GM19193 (cell line): Measurements from ENCODE around the gene IL1RAPL2.

Experiments
- POLR2A ChIP-seq: IDR thresholded peaks from 4 replicates; pipeline ENCODE4 v1.6.1; 2011; ENCODE audit not compliant: insufficient read depth, insufficient read length; ENCODE audit errors: extremely low read depth

The IL1RAPL2 gene

DNA sequence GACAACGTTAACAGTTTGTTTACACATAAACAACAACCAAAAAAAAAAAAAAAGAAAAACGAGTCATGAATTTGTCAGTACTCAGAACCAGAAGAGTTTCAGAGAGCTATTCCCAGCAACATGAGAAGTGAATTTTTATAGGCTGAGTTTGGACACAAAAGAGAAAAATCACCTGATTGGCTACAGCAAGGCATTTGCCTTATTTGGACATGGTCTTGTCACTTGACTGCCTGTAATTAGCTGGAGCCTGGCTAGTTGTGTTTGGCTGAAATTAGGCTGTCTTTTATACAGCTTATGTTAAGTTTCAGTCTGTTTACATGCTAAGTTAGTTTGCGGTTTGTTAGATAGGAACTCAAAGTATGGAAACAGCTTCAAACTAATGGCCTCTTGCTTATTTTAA is 655.4 kb downstream of the IL1RAPL2 start:
- no peak for TF ChIP-seq POLR2A

DNA sequence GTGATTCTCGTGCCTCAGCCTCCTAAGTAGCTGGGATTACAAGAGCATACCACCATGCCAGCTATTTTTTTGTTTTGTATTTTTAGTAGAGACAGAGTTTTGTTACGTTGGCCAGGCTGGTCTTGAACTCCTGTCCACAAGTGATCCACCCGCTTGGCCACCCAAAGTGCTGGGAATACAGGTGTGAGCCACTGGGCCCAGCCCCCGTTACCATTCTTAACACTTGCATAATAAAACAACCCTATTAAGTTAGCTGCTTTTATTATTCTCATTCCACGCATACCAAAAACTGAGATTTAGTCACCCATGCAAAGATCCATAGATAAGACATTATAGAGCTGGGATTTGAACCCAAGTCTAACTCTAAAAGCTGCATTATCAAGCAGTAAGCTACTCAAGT is 660.5 kb downstream of the IL1RAPL2 start:
- TF ChIP-seq POLR2A = no peak

DNA sequence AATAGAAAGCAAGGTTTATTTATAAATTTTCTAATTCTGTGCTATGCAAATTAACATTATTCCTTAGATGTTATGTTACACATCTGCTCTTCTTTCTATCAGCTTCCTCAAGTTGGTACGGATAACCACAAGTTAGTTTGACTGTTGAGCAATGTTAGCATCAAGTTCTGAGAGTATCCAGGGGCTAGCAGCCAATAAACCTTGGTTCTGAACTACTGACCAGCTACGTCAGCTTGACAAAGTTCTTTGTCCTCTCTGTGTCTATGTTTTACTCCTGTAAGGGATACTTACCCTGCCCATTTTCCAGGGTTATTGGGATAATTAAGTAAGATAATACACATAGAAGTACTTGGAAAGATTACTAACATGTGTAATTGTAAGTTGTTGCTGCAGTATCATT is 662.6 kb downstream of the IL1RAPL2 start:
- no peak for TF ChIP-seq POLR2A

DNA sequence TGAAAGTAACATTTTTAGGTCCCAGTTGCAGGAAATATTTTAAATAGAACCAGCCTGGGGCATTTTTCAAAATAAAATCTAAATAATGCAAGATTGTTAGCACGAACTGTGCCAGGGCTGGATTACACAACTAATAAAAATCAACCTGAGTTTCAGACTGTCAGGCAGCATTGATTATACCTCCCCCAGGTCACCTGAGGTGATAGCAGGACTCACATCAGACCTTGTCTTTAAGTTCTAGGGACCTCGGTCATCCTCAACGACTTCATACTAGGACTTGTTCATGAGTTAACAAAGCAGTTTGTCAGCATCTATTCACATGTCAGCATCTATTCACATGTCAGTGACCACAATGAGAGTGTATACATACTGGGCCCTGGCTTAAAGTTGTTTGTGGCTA is 663.1 kb downstream of the IL1RAPL2 start:
- no peak for TF ChIP-seq POLR2A

GRCh38 chrX:105241056-105241455 is 675.1 kb downstream of the IL1RAPL2 start:
- no peak for TF ChIP-seq POLR2A

GRCh38 chrX:105260291-105261043 is 694.5 kb downstream of the IL1RAPL2 start:
- TF ChIP-seq POLR2A = no peak

GRCh38 chrX:105263171-105263570 is 697.2 kb downstream of the IL1RAPL2 start:
- no peak for TF ChIP-seq POLR2A

- no peak for TF ChIP-seq POLR2A
Observed at GRCh38 chrX:105263801-105264200, 697.8 kb downstream of the IL1RAPL2 start.

GRCh38 chrX:105265093-105265492 is 699.1 kb downstream of the IL1RAPL2 start:
- no peak for TF ChIP-seq POLR2A

DNA sequence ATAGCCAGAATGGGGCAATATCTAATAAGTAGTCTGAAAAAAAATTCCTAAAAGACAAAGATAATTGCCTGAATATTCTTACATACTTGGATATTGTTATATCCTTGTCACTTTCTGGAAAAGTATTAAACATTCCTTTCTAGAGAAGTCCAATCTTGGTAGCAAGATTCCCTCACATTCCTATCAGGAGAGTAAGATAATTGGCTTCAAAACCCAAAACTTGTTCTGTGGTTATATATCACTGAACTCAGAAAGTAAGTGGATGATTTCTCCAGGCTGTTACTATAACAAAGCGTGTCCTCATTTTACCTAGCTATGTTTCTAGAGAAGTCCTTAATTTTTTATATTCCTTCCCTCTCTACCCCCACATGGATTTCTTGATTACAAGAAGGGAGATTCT is 700.5 kb downstream of the IL1RAPL2 start:
- TF ChIP-seq POLR2A = no peak

- no peak for TF ChIP-seq POLR2A
Observed at GRCh38 chrX:105267167-105267566, 701.2 kb downstream of the IL1RAPL2 start.

DNA sequence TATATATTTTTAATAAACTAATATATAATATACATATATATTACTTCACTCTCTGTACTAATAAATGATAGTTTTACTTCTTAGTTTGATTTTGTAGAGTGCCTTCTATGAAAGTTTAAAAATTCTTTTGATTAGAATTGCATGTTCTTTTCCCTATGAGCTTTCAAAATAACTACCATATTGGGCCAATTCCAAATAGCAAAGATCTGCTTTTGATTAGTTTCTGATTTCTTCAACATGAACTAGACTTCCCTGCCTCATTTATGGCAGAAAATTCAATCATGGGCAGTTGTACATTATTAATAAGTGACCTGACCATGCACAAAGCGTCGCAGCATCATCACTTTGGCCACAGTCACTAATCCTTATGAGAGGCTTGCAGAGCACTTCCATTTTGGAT is 703.4 kb downstream of the IL1RAPL2 start:
- TF ChIP-seq POLR2A = no peak

GRCh38 chrX:105273326-105273725 is 707.3 kb downstream of the IL1RAPL2 start:
- no peak for TF ChIP-seq POLR2A

DNA sequence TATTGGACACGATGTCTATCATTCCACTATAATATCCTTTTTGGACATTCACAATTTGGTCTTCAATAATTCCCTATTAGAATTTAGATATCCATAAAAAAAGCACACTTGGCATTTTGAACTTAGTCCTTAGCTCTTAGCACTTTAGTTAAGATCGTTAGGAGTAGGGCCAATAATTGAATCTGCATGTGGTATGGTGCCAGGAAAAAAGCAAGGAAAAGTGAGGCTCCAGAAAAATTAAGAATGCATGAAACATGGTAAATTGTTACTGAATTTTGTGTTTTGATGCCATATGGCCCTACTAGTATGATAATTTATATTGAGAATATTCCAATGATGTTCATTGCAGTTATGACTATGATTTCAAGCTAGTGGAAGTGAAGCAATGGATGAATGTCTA is 708.1 kb downstream of the IL1RAPL2 start:
- TF ChIP-seq POLR2A = no peak

DNA sequence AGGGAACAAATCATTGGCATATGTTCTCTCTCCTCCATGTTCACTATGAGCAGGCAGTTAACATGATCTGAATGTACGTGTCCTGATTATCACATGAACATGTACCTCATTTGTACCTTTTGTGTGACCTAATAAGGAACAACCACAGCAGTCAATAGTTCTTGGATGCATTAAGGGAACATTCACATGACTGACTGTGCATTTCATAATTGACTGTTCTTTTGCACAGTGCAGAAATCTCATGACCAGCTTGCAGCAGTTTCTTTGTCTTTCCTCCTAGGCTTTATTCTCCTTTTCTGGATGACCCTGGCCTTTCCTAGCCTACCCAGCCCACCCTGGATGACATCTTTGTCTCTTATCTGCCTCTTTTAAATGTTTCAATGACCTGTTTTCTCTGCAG is 711.1 kb downstream of the IL1RAPL2 start:
- no peak for TF ChIP-seq POLR2A

DNA sequence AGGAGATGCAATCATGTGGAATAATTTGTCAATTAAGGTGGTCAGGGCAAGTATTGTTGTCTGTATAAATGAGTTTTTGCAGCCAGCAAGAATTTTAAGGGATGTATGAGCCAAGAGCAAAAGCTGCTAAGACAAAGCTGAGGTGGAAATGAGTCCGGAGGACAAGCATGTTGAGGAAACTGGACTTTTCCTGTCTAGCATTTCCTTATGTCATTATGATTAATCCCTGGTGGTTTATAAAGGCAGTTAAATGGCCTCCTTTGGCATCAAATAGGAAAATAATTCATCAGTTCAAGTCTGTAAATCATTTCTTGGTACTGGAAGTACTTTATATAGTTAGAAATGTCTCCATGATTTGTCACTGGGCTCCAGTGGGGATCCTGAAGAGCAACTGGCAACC is 716.1 kb downstream of the IL1RAPL2 start:
- TF ChIP-seq POLR2A = no peak

GRCh38 chrX:105297041-105297440 is 731.0 kb downstream of the IL1RAPL2 start:
- no peak for TF ChIP-seq POLR2A

DNA sequence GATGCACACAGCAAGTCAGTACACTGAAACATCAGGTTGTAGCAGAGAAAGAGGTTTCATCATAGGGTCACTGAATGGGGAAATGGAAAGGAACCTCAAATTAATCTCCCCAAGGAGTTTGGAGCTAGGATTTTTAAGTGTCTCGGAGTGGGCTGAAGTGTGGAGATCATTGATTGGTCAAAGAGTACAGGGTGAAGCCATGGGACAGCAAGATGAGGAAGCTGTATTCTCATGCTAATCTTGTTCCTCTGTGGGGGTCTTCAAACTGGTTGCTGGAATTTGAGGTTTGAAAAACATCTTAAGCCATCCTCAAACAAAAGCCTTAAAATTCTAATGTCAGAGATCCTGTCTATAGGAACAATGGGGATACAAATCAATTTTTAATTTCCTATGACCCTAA is 733.3 kb downstream of the IL1RAPL2 start:
- no peak for TF ChIP-seq POLR2A

DNA sequence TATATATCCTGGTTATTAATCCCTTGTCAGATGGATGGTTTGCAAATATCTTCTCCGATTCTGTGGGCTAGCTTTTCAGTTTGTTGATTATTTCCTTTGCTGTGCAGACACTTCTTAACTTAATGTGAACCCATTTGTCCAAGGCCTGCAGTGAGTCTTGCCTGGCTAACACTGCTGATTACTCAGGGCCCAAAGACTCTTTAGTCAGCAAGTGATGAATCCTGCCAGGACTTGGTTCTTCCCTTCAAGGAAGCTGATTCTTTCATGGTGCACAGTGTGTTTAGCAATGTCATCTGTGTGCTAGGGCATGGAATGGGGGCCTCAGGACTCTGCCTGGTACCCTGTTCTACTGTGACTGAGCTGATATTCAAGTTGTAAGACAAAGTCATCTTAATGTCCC is 736.2 kb downstream of the IL1RAPL2 start:
- TF ChIP-seq POLR2A = no peak
